Neural progenitor cell (in vitro differentiated cells): ENCODE data around the gene MEF2B.

Source experiments
- EZH2 ChIP-seq: fragments of 200-600 bp; sonication (generic); IDR thresholded peaks from 2 replicates; pipeline ENCODE4 v1.6.1; 2017; ENCODE audit warnings: antibody characterized with exemption, mild to moderate bottlenecking, moderate library complexity
- TF ChIP-seq, protein P1 (sequence below): fragments of 200-600 bp; sonication (generic); IDR thresholded peaks from 2 replicates; pipeline ENCODE4 v1.5.1; 2017; ENCODE audit warnings: antibody characterized with exemption, mild to moderate bottlenecking

DNA sequence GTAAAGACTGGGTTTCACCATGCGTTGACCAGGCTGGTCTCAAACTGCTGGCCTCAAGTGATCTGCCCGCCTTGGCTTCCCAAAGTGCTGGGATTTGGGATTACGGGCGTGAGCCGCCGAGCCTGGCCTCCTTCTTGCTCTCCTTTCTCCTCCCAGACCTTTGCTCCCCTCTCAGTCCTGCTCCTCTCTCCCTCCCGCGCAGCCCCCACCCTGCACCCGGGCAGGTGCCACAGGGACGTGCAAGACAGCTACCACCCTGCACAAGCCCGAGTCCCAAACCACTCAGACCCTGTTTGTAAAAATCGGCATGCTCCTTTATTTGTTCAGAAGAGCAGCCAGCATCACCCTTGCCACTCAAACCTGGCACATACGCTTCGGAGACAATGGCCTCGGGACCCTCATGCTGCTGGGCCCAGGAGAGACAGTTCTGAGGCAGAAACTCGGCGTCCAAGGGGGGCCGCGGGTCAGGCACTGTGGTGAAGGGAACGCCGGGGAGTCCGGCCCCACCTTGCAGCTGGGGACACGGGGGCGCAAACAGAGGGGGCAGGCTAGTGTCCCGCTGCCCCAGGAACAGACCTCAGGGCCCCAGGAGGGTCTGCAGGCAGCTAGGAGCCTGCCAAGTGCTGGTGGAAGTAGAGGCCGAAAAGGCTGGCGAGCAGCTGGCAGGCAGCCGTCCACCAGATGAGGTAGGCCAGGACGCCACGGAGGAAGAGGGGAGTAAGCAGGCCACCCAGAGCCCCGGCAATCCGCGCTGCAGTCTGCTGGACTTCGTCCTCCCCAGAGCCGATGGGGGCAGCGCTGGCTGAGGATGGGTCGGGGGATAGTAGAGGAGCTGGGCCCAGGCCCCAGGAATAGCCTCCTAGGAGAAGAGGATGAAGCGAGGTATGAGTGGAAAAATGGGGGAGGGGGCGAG, 50.5 kb downstream of the MEF2B start:
- TF ChIP-seq, protein P1, sequence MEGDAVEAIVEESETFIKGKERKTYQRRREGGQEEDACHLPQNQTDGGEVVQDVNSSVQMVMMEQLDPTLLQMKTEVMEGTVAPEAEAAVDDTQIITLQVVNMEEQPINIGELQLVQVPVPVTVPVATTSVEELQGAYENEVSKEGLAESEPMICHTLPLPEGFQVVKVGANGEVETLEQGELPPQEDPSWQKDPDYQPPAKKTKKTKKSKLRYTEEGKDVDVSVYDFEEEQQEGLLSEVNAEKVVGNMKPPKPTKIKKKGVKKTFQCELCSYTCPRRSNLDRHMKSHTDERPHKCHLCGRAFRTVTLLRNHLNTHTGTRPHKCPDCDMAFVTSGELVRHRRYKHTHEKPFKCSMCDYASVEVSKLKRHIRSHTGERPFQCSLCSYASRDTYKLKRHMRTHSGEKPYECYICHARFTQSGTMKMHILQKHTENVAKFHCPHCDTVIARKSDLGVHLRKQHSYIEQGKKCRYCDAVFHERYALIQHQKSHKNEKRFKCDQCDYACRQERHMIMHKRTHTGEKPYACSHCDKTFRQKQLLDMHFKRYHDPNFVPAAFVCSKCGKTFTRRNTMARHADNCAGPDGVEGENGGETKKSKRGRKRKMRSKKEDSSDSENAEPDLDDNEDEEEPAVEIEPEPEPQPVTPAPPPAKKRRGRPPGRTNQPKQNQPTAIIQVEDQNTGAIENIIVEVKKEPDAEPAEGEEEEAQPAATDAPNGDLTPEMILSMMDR, result no peak
- TF ChIP-seq EZH2, result no peak
